Ectodermal cell (in vitro differentiated cells): Measurements from ENCODE around the gene WWOX.

Experiments
- H3K27ac ChIP-seq: 2 replicates; pipeline ENCODE4 v1.7.0; 2013; ENCODE audit warnings: mild to moderate bottlenecking, low read depth, low read length; ENCODE audit not compliant: insufficient read depth, poor library complexity, severe bottlenecking
- H3K27me3 ChIP-seq: 2 replicates; pipeline ENCODE4 v1.7.0; 2013; ENCODE audit warnings: mild to moderate bottlenecking, low read length; ENCODE audit not compliant: insufficient read depth, control insufficient read depth, poor library complexity, severe bottlenecking
- H3K36me3 ChIP-seq: one replicate; pipeline ENCODE4 v1.7.0; 2013; ENCODE audit warnings: low read length; ENCODE audit not compliant: control insufficient read depth, insufficient read depth
- H3K4me1 ChIP-seq: one replicate; pipeline ENCODE4 v1.7.0; 2013; ENCODE audit warnings: low read length; ENCODE audit not compliant: control insufficient read depth, insufficient read depth
- H3K4me3 ChIP-seq: 2 replicates; pipeline ENCODE4 v1.7.0; 2013; ENCODE audit warnings: low read depth, low read length, control low read depth; ENCODE audit not compliant: insufficient read depth
- H3K9me3 ChIP-seq: 2 replicates; pipeline ENCODE4 v1.7.0; 2013; ENCODE audit warnings: mild to moderate bottlenecking, low read length, moderate library complexity; ENCODE audit not compliant: control insufficient read depth
- WGBS, 2 experiments: methylation state at CpG; one replicate each; pipeline ENCODE4 v1.1.7; 2013; ENCODE audit warnings: missing lambda C conversion rate in 2 of 2; 5-methylcytosine and 5-hydroxymethylcytosine counted together

The WWOX gene

DNA sequence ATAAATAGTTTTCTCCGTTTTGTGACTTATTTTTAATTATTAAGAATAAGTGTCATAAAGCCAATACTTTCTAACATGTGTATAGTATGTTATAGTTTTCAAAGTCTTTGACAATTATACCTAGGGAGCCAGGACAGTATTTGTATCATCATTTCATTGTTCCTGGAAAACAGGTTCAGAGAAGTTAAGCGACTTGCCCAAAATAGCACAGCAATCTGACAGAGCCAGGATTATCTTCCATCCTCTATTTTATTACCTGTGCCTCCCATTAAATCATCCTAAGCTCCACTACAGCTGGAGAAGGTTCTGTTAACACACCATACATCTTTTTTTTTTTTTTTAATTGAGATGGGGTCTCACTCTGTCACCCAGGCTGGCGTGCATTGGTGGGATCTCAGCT lies 782.7 kb downstream of the WWOX start:
- WGBS, 2 experiments, result 97 to 98% methylated on average over 2 of the region's 3 CpGs
- no peaks in the 10 kb centered on the region for H3K9me3 ChIP-seq
- H3K27me3 ChIP-seq, result no peaks in the 10 kb centered on the region
- H3K27ac ChIP-seq, result no peak overlapping the region
- no peaks in the 10 kb centered on the region for H3K4me1 ChIP-seq
- no peak overlapping the region for H3K4me3 ChIP-seq
- H3K36me3 ChIP-seq, result no peaks in the 10 kb centered on the region

DNA sequence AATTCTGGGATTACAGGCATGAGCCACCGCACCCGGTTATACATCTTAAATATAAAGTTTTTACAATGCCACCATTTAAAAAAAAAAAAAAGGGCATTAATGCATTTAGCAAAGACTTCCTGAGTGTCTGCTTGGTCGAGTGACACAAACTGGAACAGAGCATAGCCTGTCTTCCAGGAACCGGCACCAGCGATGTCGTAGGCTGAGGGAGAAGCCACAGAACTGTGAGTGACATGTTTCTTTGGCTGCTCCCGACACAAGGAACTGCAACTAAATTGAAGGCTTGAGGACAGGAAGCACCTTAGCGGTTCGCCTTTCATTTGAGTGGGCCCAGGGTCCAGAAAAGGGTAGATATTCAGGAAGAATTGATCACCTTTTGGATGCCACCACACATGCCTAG lies 783.3 kb downstream of the WWOX start:
- WGBS, 2 experiments, result 78 to 81% methylated on average over 9 of the region's 9 CpGs
- Histone ChIP-seq H3K36me3 (no peaks in the 10 kb centered on the region), H3K4me1 (no peaks in the 10 kb centered on the region), H3K9me3 (no peaks in the 10 kb centered on the region), H3K27ac (no peak overlapping the region), H3K4me3 (no peak overlapping the region), H3K27me3 (no peaks in the 10 kb centered on the region)

DNA sequence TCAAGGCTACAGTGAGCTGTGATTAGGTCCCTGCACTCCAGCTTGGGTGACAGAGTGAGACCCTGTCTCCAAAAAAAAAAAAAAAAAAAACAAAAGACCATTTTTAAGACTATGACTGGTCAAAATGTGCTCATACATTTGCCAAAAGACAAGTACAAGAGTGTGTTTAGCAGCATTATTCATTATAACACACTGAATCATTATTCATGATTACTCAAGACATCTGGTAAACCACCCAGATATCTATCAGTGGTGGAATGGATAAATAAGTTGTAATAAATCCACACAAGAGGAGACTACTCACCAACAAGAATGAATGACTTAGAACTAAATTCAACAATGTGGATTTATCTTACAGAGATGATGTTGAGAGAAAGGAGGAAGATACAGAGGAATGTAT lies 784.8 kb downstream of the WWOX start:
- no peaks in the 10 kb centered on the region for H3K9me3 ChIP-seq
- no peak overlapping the region for H3K27ac ChIP-seq
- H3K4me1 ChIP-seq, result peaks cover 4% of the 10 kb centered on the region
- no peak overlapping the region for H3K4me3 ChIP-seq
- no peaks in the 10 kb centered on the region for H3K27me3 ChIP-seq
- H3K36me3 ChIP-seq, result no peaks in the 10 kb centered on the region

DNA sequence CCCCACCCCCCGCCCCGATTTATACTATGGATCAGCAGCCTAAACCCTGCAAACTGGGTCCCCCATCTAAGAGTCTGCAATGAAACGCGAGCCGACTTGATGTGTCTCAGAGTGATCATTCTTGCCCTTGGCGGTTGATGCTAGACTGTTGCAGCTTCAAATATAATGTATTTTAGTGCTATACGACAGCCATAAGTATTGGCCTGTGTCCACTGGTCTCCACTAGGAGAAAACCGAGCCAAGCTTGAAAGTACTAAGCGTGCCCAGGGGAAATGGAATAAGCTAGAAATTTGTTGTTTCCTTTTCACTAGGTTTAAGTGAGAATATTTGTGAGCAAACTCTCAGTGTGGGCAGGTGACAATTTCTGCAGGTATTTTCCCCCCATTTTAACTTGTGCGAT lies 789.9 kb downstream of the WWOX start:
- H3K4me3 ChIP-seq, result no peak overlapping the region
- WGBS, 2 experiments, result 90 to 95% methylated on average over 10 of the region's 10 CpGs
- H3K9me3 ChIP-seq, result no peaks in the 10 kb centered on the region
- no peaks in the 10 kb centered on the region for H3K27me3 ChIP-seq
- H3K36me3 ChIP-seq, result no peaks in the 10 kb centered on the region
- H3K27ac ChIP-seq, result no peak overlapping the region
- H3K4me1 ChIP-seq, result peaks cover 4% of the 10 kb centered on the region

DNA sequence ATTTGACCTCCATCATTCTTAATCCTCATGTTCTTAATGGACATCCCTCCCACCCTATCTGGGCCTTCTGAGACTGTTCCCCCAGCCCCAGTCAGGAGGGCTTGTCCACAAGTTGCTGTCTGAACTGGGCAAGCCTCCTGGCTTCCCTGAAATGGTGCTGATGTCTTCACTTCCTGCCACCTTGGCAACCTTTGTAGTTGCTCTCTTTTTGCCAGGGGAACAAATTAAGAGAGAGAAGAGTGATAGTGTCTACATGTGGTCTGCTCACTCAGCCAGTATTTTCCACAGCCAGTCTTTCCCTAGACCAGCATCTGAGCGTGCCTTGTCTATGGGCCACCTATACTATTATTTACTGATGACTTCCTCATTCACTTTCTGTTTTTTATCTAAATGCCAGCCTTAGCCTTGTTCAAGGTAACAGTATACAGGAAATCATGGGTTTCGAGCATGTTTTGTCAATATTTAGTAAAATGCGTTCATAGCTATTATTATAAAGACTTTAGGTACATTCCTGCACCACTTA lies 791.0 kb downstream of the WWOX start:
- no peak overlapping the region for H3K4me3 ChIP-seq
- WGBS, 2 experiments, result 99 to 100% methylated on average over 1 to 3 of the region's 3 CpGs
- no peaks in the 10 kb centered on the region for H3K36me3 ChIP-seq
- no peak overlapping the region for H3K27ac ChIP-seq
- peaks cover 4% of the 10 kb centered on the region for H3K4me1 ChIP-seq
- no peaks in the 10 kb centered on the region for H3K27me3 ChIP-seq
- H3K9me3 ChIP-seq, result no peaks in the 10 kb centered on the region

DNA sequence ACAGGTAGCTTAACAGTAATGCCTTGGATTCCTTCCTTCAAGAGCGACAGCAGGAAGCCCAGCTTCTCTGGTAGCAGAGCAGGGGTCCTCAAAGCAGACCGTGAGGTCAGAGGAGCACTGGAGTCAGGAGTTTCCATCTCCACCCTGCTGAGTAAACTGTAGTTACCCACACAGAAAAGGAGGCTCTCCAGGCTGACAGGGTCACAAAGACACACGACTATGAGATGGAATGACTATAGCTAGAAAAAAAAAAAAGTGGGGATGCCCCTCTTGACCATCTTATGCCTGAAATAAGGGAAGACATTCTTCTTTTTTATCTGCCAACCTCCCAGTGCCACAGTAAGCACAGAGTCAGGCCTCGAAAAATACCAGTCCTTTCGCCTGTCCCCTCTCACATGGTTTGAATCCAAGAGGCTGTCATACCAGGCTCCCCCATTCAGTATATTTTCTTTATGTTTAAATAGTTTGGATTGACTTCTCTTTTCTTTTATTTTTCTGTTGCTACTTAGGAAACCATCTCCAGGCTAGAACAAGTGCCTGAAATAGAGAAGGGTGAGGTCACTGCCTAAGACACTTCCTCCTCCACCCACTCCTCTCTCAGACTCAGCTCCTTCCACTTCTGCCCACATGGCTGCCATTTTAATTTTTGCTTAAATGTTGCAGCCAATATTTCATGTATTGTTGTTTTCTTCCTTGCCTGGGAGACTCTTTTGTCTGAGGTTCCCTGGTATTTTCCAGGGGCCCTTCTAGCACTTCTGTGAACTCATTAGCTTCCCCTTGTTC lies 793.7 kb downstream of the WWOX start:
- H3K9me3 ChIP-seq, result no peaks in the 10 kb centered on the region
- no peak overlapping the region for H3K4me3 ChIP-seq
- peaks cover 4% of the 10 kb centered on the region for H3K4me1 ChIP-seq
- H3K27me3 ChIP-seq, result no peaks in the 10 kb centered on the region
- 90 to 91% methylated on average over 5 of the region's 5 CpGs for WGBS, 2 experiments
- H3K36me3 ChIP-seq, result no peaks in the 10 kb centered on the region
- H3K27ac ChIP-seq, result no peak overlapping the region

DNA sequence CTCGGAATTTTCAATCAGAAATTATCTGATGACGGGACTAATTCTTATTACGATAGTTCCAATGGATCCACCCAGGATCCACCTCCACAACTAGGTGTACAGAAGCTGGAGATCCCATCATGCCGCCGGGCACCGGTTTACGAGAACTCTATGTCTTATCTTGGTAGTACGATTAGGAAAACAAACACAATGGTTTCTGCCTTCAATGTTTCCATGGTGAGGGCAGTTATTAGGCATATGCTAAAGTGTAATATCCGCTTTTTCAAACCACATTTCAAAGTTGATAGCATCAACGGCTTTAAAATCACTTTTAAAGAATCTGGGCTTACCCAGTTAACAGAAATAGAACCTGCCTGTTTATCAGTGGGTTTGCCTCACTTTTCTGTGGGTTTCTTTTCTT lies 795.4 kb downstream of the WWOX start:
- no peak overlapping the region for H3K4me3 ChIP-seq
- no peaks in the 10 kb centered on the region for H3K4me1 ChIP-seq
- H3K36me3 ChIP-seq, result no peaks in the 10 kb centered on the region
- H3K27me3 ChIP-seq, result no peaks in the 10 kb centered on the region
- no peak overlapping the region for H3K27ac ChIP-seq
- WGBS, 2 experiments, result 98% methylated on average over 10 of the region's 10 CpGs
- no peaks in the 10 kb centered on the region for H3K9me3 ChIP-seq

DNA sequence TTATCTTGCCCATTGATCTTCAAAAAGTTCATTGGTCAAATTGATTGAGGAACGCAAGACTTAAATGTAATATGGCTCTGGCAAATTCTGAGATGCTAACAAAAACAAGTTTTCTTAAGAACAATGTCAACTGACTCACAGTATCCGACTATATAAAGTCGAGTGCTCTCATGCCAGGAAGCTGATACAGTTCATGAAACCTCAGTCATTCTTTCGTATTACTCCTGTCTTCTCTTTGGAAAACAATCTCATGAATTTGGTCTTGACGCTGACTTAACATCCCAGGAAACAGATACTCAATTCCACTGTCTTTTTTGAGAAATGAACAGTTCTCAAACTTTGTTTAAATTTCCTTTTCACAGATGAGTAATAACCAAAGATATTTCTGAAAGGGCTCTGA lies 796.2 kb downstream of the WWOX start:
- 90 to 92% methylated on average over 5 of the region's 5 CpGs for WGBS, 2 experiments

DNA sequence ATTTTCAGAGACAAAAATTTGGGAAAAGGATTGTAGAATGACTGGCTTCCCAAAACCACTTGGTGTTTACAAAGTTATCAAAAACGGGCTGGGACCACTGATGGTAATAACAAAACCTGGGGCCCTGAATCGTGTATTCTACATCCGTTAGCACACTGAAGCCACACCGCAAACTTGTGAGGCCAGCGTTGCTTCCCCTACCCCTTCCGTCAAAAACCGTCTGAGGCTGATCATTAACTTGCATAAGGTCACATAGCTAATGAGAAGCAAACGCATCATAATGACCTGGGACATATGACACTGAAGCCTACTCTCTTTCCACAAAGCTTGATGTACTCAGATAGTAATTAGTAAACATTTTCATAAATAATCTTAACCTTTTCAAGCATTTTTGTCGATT lies 796.8 kb downstream of the WWOX start:
- no peaks in the 10 kb centered on the region for H3K9me3 ChIP-seq
- 85% methylated on average over 8 of the region's 9 CpGs for WGBS, 2 experiments

More for the DNA sequence above, 796.2 kb downstream of the WWOX start:
- H3K27me3 ChIP-seq, result no peaks in the 10 kb centered on the region
- H3K9me3 ChIP-seq, result no peaks in the 10 kb centered on the region
- H3K4me3 ChIP-seq, result no peak overlapping the region
- H3K36me3 ChIP-seq, result no peaks in the 10 kb centered on the region
- no peaks in the 10 kb centered on the region for H3K4me1 ChIP-seq
- no peak overlapping the region for H3K27ac ChIP-seq

DNA sequence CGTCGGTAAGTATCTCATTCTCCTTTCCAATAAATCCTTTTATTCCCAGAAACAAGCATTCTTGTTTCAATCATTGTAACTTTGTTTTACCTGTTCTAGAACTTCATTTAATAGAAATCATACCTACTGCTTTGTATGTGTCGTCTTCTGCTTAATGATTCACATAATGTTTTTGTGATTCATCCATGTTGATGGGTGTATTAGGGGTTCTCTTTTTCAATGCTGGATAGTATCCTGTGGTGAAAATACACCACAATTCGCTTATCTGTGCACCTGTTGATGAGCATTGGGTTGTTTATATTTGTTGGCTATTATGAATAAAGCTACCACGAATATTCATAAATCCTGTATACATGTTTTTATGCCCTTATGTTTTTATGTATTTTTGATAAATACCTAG lies 797.8 kb downstream of the WWOX start:
- Histone ChIP-seq H3K4me1 (no peaks in the 10 kb centered on the region), H3K36me3 (no peaks in the 10 kb centered on the region), H3K9me3 (no peaks in the 10 kb centered on the region), H3K27ac (no peak overlapping the region), H3K27me3 (no peaks in the 10 kb centered on the region), H3K4me3 (no peak overlapping the region)
- WGBS, 2 experiments, result 95 to 96% methylated on average over 4 to 5 of the region's 5 CpGs

More for the DNA sequence above, 796.8 kb downstream of the WWOX start:
- H3K4me1 ChIP-seq, result no peaks in the 10 kb centered on the region
- H3K27me3 ChIP-seq, result no peaks in the 10 kb centered on the region
- H3K4me3 ChIP-seq, result no peak overlapping the region
- H3K36me3 ChIP-seq, result no peaks in the 10 kb centered on the region
- no peak overlapping the region for H3K27ac ChIP-seq
